Stomach (tissue), 9 donors: ENCODE measurements around the gene LRRC46. TPM values are rescaled to one million over a fixed set of nuclear protein-coding genes. Genes with fewer than 3 reads are reported as not detected.

Experiments used
- DNase-seq, 2 donors: peaks; one replicate each; pipeline versions ENCODE4 v3.0.0 to v3.0.0-alpha.2; 2013 to 2019
- H3K27ac ChIP-seq, 5 donors: fragments of 200-600 bp in 4 of 5; sonication (generic) in 4 of 5; one replicate each; pipeline ENCODE4 v1.5.1; 2013 to 2019; ENCODE audit warnings: mild to moderate bottlenecking in 1 of 5, moderate library complexity in 1 of 5
- H3K27me3 ChIP-seq, 3 donors: fragments of 200-600 bp; sonication (generic); one replicate each; pipeline ENCODE4 v1.5.1; 2017 to 2019; ENCODE audit warnings: mixed run types in 1 of 3
- H3K36me3 ChIP-seq, 4 donors: fragments of 200-600 bp; sonication (generic); 1 replicate in 3 of 4; 2 replicates in 1 of 4; pipeline ENCODE4 v1.5.1; 2016 to 2019
- H3K4me1 ChIP-seq, 4 donors: fragments of 200-600 bp; sonication (generic); one replicate each; pipeline ENCODE4 v1.5.1; 2016 to 2019
- H3K4me3 ChIP-seq, 4 donors: fragments of 200-600 bp; sonication (generic) in 3 of 4; one replicate each; pipeline ENCODE4 v1.5.1; 2016 to 2019; ENCODE audit warnings: mild to moderate bottlenecking in 1 of 4
- H3K9me3 ChIP-seq, 4 donors: fragments of 200-600 bp; sonication (generic); one replicate each; pipeline ENCODE4 v1.5.1; 2016 to 2019
- EP300 ChIP-seq: sonication (generic); formaldehyde crosslinking; IDR thresholded peaks from one replicate; pipeline ENCODE4 v1.6.1; 2017; ENCODE audit warnings: antibody characterized with exemption
- POLR2A ChIP-seq, 4 donors: fragments of 450-650 bp; IDR thresholded peaks; one replicate each; pipeline ENCODE4 v1.6.1; 2016; ENCODE audit warnings: antibody characterized with exemption in 4 of 4, control low read depth in 2 of 4, mild to moderate bottlenecking in 1 of 4, moderate library complexity in 1 of 4
- POLR2AphosphoS5 ChIP-seq, 3 donors: sonication (generic); formaldehyde crosslinking; IDR thresholded peaks; one replicate each; pipeline ENCODE4 v1.6.1; 2016; ENCODE audit warnings: antibody characterized with exemption in 3 of 3
- WGBS, 5 donors: extraction: QIAGEN DNeasy Blood & Tissue Kit in 3 of 5; methylation state at CpG; one replicate each; pipeline versions ENCODE4 v1.1.5 to v1.1.7; 2013 to 2018; 5-methylcytosine and 5-hydroxymethylcytosine counted together
- intact Hi-C: fragments of 100-400 bp; cut with DNase I; formaldehyde crosslinking; loops from one replicate; pipeline ENCODE4 v1.15.1; 2023; ENCODE audit warnings: low total_unique reads
- polyA plus RNA-seq, 3 donors: library from polyadenylated mRNA; stranded (reverse); fragments of 200-250 nt; gene quantifications; one replicate each; pipeline ENCODE4 v1.2.3, GENCODE V29; 2013
- total RNA-seq, 5 donors: library from RNA; depleted of rRNA; stranded (reverse); fragments of >200 nt; gene quantifications; one replicate each; pipeline versions ENCODE4 v1.1.0 to v1.2.3, GENCODE V29; 2014 to 2016
- TF ChIP-seq, protein P1 (sequence below), 7 experiments: fragments of 450-650 bp in 4 of 7; fragments of 200-600 bp in 3 of 7; sonication (generic) in 3 of 7; IDR thresholded peaks; one replicate each; pipeline ENCODE4 v1.5.1; 2016 to 2019; ENCODE audit warnings: antibody characterized with exemption in 7 of 7, control low read depth in 2 of 7, mild to moderate bottlenecking in 1 of 7
- donor health status: healthy with polysubstance abuse.
- donor health status: Bipolar disorder and iron deficiency.
- donor health status: healthy.

Gene LRRC46
- total and polyA plus RNA-seq, 8 donors: 0.31 to 0.75 (median 0.48) TPM; not detected in 5

DNA sequence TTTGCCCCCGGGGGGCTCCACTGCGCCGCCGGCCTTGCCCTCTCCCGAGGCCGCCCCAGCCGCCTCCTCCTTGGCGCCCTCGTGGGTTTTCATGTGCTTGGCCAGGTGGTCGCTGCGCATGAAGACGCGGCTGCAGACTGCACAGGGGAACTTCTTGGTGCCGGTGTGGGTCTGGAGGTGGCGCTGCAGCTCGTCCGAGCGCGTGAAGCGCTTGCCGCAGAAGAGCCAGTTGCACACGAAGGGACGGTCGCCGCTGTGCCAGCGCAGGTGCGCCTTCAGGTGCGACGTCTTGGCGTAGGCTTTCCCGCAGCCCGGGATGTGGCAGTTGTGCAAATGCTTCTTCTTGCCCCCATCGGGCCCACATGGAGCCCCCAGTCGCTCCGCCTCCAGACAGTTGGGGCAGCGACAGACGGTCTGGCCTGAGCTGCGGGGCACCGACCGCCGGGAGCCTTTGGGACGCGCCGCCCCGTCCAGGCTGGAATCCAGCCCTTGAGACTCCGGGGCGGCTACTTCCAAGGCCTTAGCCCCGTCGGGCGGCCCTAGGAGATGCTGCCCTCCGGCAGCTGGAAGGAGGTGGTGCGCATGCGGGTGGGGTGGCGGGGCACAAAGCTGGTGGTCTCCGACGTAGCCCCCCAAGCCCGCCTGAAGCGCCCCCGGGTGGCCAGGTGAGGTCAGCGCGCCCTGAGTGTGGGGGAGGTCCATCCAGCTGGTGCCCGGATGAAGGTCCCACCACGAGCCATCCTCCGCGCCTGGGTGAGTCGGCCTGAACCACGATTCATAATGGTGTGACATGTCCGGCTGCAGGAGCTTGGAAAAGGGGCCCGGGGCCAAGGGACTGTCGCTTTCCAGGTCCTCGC is 16.1 kb downstream of the LRRC46 start:
- peaks cover 17 to 83% (median 76%) of the 10 kb centered on the region in 3 donors for H3K27me3 ChIP-seq
- 16 to 37% (median 24%) methylated on average over 2 to 71 of the region's 71 CpGs for WGBS, 5 donors

DNA sequence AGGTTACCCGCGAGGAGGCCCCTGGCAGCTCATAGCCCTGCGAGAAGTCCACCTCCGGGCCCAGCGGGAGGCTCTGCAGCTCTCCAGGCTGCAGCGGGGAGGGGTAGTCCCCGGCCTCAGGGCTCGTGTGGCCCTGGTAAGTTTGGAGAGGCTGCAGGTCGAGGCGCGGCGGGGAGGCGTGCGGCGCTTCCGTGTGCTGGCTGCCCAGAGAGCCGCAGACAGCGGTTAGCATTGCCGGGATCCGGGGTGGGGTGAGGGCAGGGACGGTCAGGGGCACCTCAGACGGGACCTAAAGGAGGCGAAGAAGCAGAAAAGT is 16.7 kb downstream of the LRRC46 start:
- H3K36me3 ChIP-seq: no peaks in the 10 kb centered on the region
- H3K4me1 ChIP-seq: peaks cover 27 to 46% (median 39%) of the 10 kb centered on the region in 4 donors
- H3K9me3 ChIP-seq: no peaks in the 10 kb centered on the region
- TF ChIP-seq, protein P1, sequence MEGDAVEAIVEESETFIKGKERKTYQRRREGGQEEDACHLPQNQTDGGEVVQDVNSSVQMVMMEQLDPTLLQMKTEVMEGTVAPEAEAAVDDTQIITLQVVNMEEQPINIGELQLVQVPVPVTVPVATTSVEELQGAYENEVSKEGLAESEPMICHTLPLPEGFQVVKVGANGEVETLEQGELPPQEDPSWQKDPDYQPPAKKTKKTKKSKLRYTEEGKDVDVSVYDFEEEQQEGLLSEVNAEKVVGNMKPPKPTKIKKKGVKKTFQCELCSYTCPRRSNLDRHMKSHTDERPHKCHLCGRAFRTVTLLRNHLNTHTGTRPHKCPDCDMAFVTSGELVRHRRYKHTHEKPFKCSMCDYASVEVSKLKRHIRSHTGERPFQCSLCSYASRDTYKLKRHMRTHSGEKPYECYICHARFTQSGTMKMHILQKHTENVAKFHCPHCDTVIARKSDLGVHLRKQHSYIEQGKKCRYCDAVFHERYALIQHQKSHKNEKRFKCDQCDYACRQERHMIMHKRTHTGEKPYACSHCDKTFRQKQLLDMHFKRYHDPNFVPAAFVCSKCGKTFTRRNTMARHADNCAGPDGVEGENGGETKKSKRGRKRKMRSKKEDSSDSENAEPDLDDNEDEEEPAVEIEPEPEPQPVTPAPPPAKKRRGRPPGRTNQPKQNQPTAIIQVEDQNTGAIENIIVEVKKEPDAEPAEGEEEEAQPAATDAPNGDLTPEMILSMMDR (IDR thresholded peaks at IDR 0.05): no peak
- TF ChIP-seq POLR2A (IDR thresholded peaks at IDR 0.05): no peak
- no peak for TF ChIP-seq POLR2AphosphoS5 (IDR thresholded peaks at IDR 0.05)
- no peak for TF ChIP-seq EP300
- no peak overlapping the region for H3K27ac ChIP-seq
- DNase-seq: no peak
- WGBS, 5 donors: 30 to 48% (median 35%) methylated on average over 7 to 23 of the region's 23 CpGs
- intact Hi-C loops: loop anchor here (5.0 kb wide), 1 partner anchor 34 kb away; no protein-coding TSS in a partner anchor
- no peak overlapping the region for H3K4me3 ChIP-seq
- H3K27me3 ChIP-seq: peaks cover 23 to 89% (median 82%) of the 10 kb centered on the region in 3 donors

More for the DNA sequence above, 16.1 kb downstream of the LRRC46 start:
- intact Hi-C loops: loop anchor here (5.0 kb wide), 1 partner anchor 35 kb away; no protein-coding TSS in a partner anchor
- Histone ChIP-seq H3K4me3 (no peak overlapping the region), H3K9me3 (no peaks in the 10 kb centered on the region), H3K27ac (no peak overlapping the region), H3K4me1 (peaks cover 27 to 50% (median 43%) of the 10 kb centered on the region in 4 donors), H3K36me3 (no peaks in the 10 kb centered on the region)
- TF ChIP-seq, protein P1 (IDR thresholded peaks at IDR 0.05): peak in 1 of 7 experiments; percentile 7
- no peak for TF ChIP-seq POLR2AphosphoS5 (IDR thresholded peaks at IDR 0.05)
- DNase-seq: peak in 1 of 2 donors; percentile 64

DNA sequence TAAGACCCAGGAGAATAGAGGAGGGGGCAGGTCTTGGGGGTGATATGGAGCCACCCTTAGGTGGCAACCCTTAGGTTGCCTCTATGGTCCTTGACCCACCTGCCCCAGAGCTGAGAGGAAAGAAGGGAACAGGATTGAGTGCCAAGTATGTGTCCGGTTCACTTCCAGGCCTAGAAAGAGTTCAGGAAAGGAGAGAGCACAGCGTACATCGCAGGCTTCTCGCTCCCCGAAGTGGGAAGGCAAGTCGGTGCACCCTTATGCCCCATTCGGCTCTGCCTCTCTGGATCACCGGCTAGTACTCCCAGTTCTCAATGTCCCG is 18.9 kb downstream of the LRRC46 start:
- WGBS, 5 donors: 22 to 45% (median 26%) methylated on average over 9 of the region's 9 CpGs
- peaks cover 33 to 100% (median 98%) of the 10 kb centered on the region in 3 donors for H3K27me3 ChIP-seq
- no peak for DNase-seq

DNA sequence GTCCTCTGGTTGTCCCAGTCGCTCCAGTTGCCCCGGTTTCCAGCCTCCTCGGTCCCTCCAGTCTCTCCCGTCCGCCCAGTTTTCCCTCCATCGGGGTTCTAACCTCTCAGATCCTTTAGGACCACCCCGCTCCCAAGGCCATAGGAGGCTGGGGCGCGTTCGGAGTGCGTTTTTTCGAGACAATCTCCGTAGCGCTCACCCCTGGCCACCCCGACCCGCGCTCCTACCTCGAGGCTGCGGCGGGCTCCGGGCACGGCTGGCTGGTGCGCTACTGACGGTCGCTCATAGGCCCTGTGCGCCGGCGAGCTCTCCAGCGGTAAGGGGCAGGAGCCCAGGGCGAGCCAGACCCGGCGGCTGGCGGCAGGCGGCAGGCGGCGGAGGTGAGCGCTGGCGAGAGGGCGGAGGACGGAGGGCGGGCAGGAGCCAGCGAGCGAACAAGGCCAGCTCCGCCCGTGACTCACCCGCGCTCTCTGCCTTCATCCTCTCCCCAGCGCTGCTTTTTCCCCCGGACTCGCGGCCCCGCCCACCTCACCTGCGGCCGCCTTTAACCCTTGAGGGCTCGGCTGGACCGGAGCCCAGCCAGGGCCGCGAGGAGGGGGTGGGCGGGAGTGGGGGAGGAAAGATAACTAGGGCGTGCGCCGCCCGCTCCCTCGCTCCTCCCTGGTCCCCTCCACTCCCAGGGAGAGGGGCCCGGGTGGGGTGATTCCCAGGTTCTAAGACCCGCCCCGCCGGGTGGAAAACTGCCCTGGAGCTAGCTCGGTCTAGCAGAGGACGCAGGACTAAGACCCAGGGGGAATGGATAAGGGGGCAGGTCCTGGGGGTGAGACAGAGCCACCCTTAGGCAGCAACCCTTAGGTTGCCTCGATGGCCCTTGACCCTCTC is 19.5 kb downstream of the LRRC46 start, which contains the start of gene SP6:
SP6 (minus strand) TSS at position 472 of the 882 bp plus-strand sequence. CDS start 2,734 bp downstream, outside the sequence.
- H3K27me3 ChIP-seq: peaks cover 36 to 100% (median 98%) of the 10 kb centered on the region in 3 donors
- TF ChIP-seq EP300 (no peak), POLR2A (IDR thresholded peaks at IDR 0.05) (no peak), POLR2AphosphoS5 (IDR thresholded peaks at IDR 0.05) (peak in 2 of 3 donors; percentile 66 to 77)
- TF ChIP-seq, protein P1 (IDR thresholded peaks at IDR 0.05): peak in 2 of 7 experiments; percentile 10 to 25
- WGBS, 5 donors: 1 to 7% (median 3%) methylated on average over 32 to 71 of the region's 71 CpGs
- H3K36me3 ChIP-seq: no peaks in the 10 kb centered on the region
- H3K4me3 ChIP-seq: peak within 1 kb of the TSS; percentile 35 to 54 (median 37)
- peak within 1 kb of the TSS in 3 of 5 donors; percentile 44 to 55 (median 47) for H3K27ac ChIP-seq
- H3K4me1 ChIP-seq: peaks cover 27 to 41% (median 35%) of the 10 kb centered on the region in 4 donors
- intact Hi-C loops: no loop called here
- H3K9me3 ChIP-seq: no peaks in the 10 kb centered on the region
- peak; percentile 91 to 94 for DNase-seq

More for the DNA sequence above, 18.9 kb downstream of the LRRC46 start:
- peak overlapping the region; percentile 35 to 54 (median 37) for H3K4me3 ChIP-seq
- H3K9me3 ChIP-seq: no peaks in the 10 kb centered on the region
- intact Hi-C loops: no loop called here
- peaks cover 27 to 41% (median 35%) of the 10 kb centered on the region in 4 donors for H3K4me1 ChIP-seq
- H3K36me3 ChIP-seq: no peaks in the 10 kb centered on the region
- peak overlapping the region in 3 of 5 donors; percentile 44 to 55 (median 47) for H3K27ac ChIP-seq
- TF ChIP-seq POLR2A (IDR thresholded peaks at IDR 0.05): no peak
